ENCODE measurements around the gene BPIFA2.

The BPIFA2 gene

DNA sequence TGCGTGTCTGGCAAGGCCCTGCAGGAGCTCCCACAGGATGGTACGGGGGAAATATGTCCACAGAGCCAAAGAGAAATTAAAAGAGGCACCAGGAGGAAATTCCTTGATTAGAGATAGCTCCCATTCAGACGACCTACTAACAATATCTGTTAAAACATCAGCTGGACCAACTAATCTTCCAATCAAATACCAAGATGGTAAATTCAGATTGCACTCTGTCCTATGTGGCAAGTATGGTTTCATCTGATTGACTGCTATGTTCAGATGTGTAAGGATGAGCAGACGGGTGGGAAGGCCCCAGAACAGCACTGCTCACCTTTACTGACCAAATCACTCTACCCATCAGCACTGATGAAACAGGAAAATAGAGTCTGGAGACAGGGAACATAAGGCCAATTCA, 19.5 kb downstream of the BPIFA2 start:
- TF ChIP-seq ZBTB7A (IDR thresholded peaks at IDR 0.05; ENCODE audit: low read depth) (no peak), EGR1 (IDR thresholded peaks at IDR 0.05) (no peak), CEBPB (IDR thresholded peaks at IDR 0.05) (no peak), EP300 (IDR thresholded peaks at IDR 0.05; ENCODE audit: borderline replicate concordance) (no peak), CREB1 (IDR thresholded peaks at IDR 0.05; ENCODE audit: low read depth) (no peak), FOXM1 (IDR thresholded peaks at IDR 0.05; ENCODE audit: borderline replicate concordance, low read depth) (no peak), RAD21 (IDR thresholded peaks at IDR 0.05; ENCODE audit: low read depth) (no peak), TCF12 (IDR thresholded peaks at IDR 0.05; ENCODE audit: low read depth) (no peak)
- TF ChIP-seq, protein P1, sequence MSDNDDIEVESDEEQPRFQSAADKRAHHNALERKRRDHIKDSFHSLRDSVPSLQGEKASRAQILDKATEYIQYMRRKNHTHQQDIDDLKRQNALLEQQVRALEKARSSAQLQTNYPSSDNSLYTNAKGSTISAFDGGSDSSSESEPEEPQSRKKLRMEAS (IDR thresholded peaks at IDR 0.05): no peak
- TF ChIP-seq, protein P2, sequence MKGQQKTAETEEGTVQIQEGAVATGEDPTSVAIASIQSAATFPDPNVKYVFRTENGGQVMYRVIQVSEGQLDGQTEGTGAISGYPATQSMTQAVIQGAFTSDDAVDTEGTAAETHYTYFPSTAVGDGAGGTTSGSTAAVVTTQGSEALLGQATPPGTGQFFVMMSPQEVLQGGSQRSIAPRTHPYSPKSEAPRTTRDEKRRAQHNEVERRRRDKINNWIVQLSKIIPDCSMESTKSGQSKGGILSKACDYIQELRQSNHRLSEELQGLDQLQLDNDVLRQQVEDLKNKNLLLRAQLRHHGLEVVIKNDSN (IDR thresholded peaks at IDR 0.05): no peak
- TF ChIP-seq, protein P3, sequence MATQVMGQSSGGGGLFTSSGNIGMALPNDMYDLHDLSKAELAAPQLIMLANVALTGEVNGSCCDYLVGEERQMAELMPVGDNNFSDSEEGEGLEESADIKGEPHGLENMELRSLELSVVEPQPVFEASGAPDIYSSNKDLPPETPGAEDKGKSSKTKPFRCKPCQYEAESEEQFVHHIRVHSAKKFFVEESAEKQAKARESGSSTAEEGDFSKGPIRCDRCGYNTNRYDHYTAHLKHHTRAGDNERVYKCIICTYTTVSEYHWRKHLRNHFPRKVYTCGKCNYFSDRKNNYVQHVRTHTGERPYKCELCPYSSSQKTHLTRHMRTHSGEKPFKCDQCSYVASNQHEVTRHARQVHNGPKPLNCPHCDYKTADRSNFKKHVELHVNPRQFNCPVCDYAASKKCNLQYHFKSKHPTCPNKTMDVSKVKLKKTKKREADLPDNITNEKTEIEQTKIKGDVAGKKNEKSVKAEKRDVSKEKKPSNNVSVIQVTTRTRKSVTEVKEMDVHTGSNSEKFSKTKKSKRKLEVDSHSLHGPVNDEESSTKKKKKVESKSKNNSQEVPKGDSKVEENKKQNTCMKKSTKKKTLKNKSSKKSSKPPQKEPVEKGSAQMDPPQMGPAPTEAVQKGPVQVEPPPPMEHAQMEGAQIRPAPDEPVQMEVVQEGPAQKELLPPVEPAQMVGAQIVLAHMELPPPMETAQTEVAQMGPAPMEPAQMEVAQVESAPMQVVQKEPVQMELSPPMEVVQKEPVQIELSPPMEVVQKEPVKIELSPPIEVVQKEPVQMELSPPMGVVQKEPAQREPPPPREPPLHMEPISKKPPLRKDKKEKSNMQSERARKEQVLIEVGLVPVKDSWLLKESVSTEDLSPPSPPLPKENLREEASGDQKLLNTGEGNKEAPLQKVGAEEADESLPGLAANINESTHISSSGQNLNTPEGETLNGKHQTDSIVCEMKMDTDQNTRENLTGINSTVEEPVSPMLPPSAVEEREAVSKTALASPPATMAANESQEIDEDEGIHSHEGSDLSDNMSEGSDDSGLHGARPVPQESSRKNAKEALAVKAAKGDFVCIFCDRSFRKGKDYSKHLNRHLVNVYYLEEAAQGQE (IDR thresholded peaks at IDR 0.05; ENCODE audit: low read depth): no peak

DNA sequence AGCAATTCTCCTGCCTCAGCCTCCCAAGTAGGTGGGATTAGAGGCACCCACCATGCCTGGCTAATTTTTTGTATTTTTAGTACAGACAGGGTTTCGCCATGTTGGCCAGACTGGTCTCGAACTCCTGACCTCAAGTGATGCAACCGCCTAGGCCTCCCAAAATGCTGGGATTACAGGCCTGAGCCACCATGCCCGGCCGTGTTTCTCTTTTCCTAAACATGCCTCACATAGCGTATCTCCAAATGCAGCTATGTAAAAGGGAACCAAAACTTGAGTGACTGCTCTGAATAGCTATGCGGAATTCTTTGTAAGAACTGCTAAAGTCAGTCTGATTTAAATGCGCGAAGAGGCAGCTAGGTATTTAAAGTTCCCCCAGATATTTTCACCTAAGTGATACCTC, 20.5 kb downstream of the BPIFA2 start:
- no peak for TF ChIP-seq TCF12 (IDR thresholded peaks at IDR 0.05; ENCODE audit: low read depth)
- TF ChIP-seq NFIC (IDR thresholded peaks at IDR 0.05): no peak
- TF ChIP-seq, protein P3 (IDR thresholded peaks at IDR 0.05; ENCODE audit: low read depth): no peak
- TF ChIP-seq YY1 (IDR thresholded peaks at IDR 0.05; ENCODE audit: low read depth): no peak
- no peak for TF ChIP-seq TAF1 (IDR thresholded peaks at IDR 0.05; ENCODE audit: low read depth)
- no peak for TF ChIP-seq TEAD4 (IDR thresholded peaks at IDR 0.05)
- TF ChIP-seq, protein P2 (IDR thresholded peaks at IDR 0.05): no peak
- no peak for TF ChIP-seq ZBTB7A (IDR thresholded peaks at IDR 0.05; ENCODE audit: low read depth)
- TF ChIP-seq RAD21 (IDR thresholded peaks at IDR 0.05; ENCODE audit: low read depth): no peak
- TF ChIP-seq EP300 (IDR thresholded peaks at IDR 0.05; ENCODE audit: borderline replicate concordance): no peak
- TF ChIP-seq FOXM1 (IDR thresholded peaks at IDR 0.05; ENCODE audit: borderline replicate concordance, low read depth): no peak

DNA sequence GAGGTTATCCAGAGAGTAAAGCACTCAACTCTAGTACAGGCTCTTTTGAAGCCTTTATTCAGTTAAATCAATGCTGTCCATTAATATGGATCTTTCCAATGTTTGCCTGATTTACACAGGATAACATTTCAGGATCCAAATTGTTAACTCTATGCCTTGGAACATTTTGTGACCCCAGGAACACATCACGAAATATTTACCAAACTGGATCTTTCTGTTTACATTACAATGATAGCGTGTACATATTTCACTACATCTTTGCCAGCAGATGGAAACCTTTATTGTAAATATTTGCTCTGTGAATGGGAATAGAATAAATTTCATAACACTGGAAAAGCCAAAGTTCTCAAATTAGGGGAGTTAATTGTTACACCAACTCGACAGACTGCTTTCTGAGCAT, 23.5 kb downstream of the BPIFA2 start:
- TF ChIP-seq CREB1 (IDR thresholded peaks at IDR 0.05; ENCODE audit: low read depth) (no peak), TAF1 (IDR thresholded peaks at IDR 0.05; ENCODE audit: low read depth) (no peak), YY1 (IDR thresholded peaks at IDR 0.05; ENCODE audit: low read depth) (no peak), TEAD4 (IDR thresholded peaks at IDR 0.05) (no peak), NFIC (IDR thresholded peaks at IDR 0.05) (no peak), EP300 (IDR thresholded peaks at IDR 0.05; ENCODE audit: borderline replicate concordance) (no peak), CEBPB (IDR thresholded peaks at IDR 0.05) (no peak), RAD21 (IDR thresholded peaks at IDR 0.05; ENCODE audit: low read depth) (no peak), FOXM1 (IDR thresholded peaks at IDR 0.05; ENCODE audit: borderline replicate concordance, low read depth) (no peak), TCF12 (IDR thresholded peaks at IDR 0.05; ENCODE audit: low read depth) (no peak), ZBTB7A (IDR thresholded peaks at IDR 0.05; ENCODE audit: low read depth) (no peak), EGR1 (IDR thresholded peaks at IDR 0.05) (no peak)
- TF ChIP-seq, protein P1 (IDR thresholded peaks at IDR 0.05): no peak
- TF ChIP-seq, protein P3 (IDR thresholded peaks at IDR 0.05; ENCODE audit: low read depth): no peak
- TF ChIP-seq, protein P2 (IDR thresholded peaks at IDR 0.05): no peak

DNA sequence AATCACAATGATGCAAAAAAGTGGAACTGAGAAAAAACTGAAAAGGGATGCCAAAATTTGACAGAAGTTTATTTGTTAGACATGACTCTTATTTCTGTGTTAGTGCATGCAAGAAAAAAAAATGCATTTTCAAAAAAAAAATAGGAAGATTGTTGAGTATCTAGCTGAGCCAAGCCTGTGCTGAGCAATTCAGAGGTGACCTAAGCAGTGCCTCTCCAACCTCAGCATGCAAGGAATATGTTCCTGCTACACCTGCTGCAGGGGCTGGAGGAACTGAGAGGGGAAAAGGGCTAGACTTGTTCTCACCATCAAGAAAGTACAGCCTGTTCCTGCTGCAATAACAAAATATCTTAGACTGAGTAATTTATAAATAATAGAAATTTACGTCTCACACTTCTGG, 24.0 kb downstream of the BPIFA2 start:
- TF ChIP-seq RAD21 (IDR thresholded peaks at IDR 0.05; ENCODE audit: low read depth): no peak
- TF ChIP-seq, protein P3 (IDR thresholded peaks at IDR 0.05; ENCODE audit: low read depth): no peak
